Transverse colon (tissue), 4 donors: ENCODE results near the gene ZNF804A. TPM values are rescaled to one million over a fixed set of nuclear protein-coding genes. Genes with fewer than 3 reads are reported as not detected.

Experiments used
- DNase-seq: peaks from one replicate; pipeline ENCODE4 v3.0.0-alpha.2; 2019
- H3K27ac ChIP-seq, 4 donors: fragments of 200-600 bp; sonication (generic); 2 replicates each; pipeline ENCODE4 v1.5.1; 2016 to 2018; ENCODE audit warnings: inconsistent platforms in 4 of 4
- H3K27me3 ChIP-seq: fragments of 200-600 bp; sonication (generic); 2 replicates; pipeline ENCODE4 v1.5.1; 2017; ENCODE audit warnings: inconsistent platforms
- H3K36me3 ChIP-seq, 4 donors: fragments of 200-600 bp; sonication (generic); 2 replicates each; pipeline ENCODE4 v1.5.1; 2017 to 2019; ENCODE audit warnings: inconsistent platforms in 4 of 4
- H3K4me1 ChIP-seq, 4 donors: fragments of 200-600 bp; sonication (generic); 2 replicates each; pipeline ENCODE4 v1.5.1; 2017 to 2020; ENCODE audit warnings: inconsistent platforms in 4 of 4
- H3K4me3 ChIP-seq, 4 donors: fragments of 200-600 bp; sonication (generic); 1 replicate in 1 of 4; 2 replicates in 3 of 4; pipeline versions ENCODE4 v1.5.1 to v1.6.1; 2017 to 2019; ENCODE audit warnings: inconsistent platforms in 4 of 4
- H3K9me3 ChIP-seq, 2 donors: fragments of 200-600 bp; sonication (generic); 2 replicates each; pipeline ENCODE4 v1.5.1; 2017 to 2019; ENCODE audit warnings: inconsistent platforms in 2 of 2
- CTCF ChIP-seq, 5 experiments: fragments of 200-600 bp in 3 of 5; fragments of 450-650 bp in 2 of 5; sonication (generic) in 3 of 5; IDR thresholded peaks; 1 replicate in 2 of 5; 2 replicates in 3 of 5; pipeline ENCODE4 v1.5.1; 2016 to 2017; ENCODE audit warnings: antibody characterized with exemption in 5 of 5, inconsistent platforms in 3 of 5, mild to moderate bottlenecking in 2 of 5, moderate library complexity in 1 of 5
- EP300 ChIP-seq: sonication (generic); formaldehyde crosslinking; IDR thresholded peaks from one replicate; pipeline ENCODE4 v1.6.1; 2017; ENCODE audit warnings: antibody characterized with exemption, low read depth
- POLR2A ChIP-seq: fragments of 450-650 bp; IDR thresholded peaks from one replicate; pipeline ENCODE4 v1.6.1; 2016; ENCODE audit warnings: antibody characterized with exemption, mild to moderate bottlenecking, moderate library complexity
- POLR2AphosphoS5 ChIP-seq, 3 donors: sonication (generic); formaldehyde crosslinking; IDR thresholded peaks; one replicate each; pipeline ENCODE4 v1.6.1; 2016; ENCODE audit warnings: antibody characterized with exemption in 3 of 3
- WGBS, 2 donors: methylation state at CpG; one replicate each; pipeline ENCODE4 v1.1.5; 2018; ENCODE audit warnings: low coverage in 1 of 2; 5-methylcytosine and 5-hydroxymethylcytosine counted together
- in situ Hi-C, 4 donors: fragments of 200-750 bp; cut with MboI; loops; one replicate each; pipeline versions ENCODE4 v1.15.0 to v1.15.1; 2017; ENCODE audit warnings: low sequenced_read_pairs in 3 of 4, low pct_ligation_motif_present in 1 of 4, low pct_unique_long_range_greater_than_20kb in 1 of 4
- intact Hi-C: fragments of 100-400 bp; cut with DNase I; formaldehyde crosslinking; loops from one replicate; pipeline ENCODE4 v1.15.1; 2023; ENCODE audit warnings: low total_unique reads
- total RNA-seq, 4 donors: library from RNA; depleted of rRNA; stranded (reverse); fragments of >200 nt; gene quantifications; one replicate each; pipeline ENCODE4 v1.1.0, GENCODE V29; 2016

Gene ZNF804A
- total RNA-seq, 4 donors from 2014 or later: 0.16 to 1.5 (median 0.70) TPM

GRCh38 chr2:184765112-184765895 is 167.0 kb downstream of the ZNF804A start:
- Histone ChIP-seq H3K36me3 (no peaks in the 10 kb centered on the region), H3K27ac (no peak overlapping the region), H3K9me3 (no peaks in the 10 kb centered on the region), H3K4me1 (no peaks in the 10 kb centered on the region), H3K4me3 (peak overlapping the region in 1 of 4 donors; percentile 17), H3K27me3 (no peaks in the 10 kb centered on the region)
- 66 to 68% methylated on average over 6 to 10 of the region's 10 CpGs for WGBS, 2 donors
- intact Hi-C loops (no loop called here), in situ Hi-C loops (no loop called here)
- DNase-seq: no peak
- TF ChIP-seq POLR2A (no peak), CTCF (IDR thresholded peaks at IDR 0.05) (no peak), EP300 (no peak), POLR2AphosphoS5 (IDR thresholded peaks at IDR 0.05) (no peak)

GRCh38 chr2:184767059-184767458 is 168.7 kb downstream of the ZNF804A start:
- intact Hi-C loops: no loop called here
- Histone ChIP-seq H3K36me3 (no peaks in the 10 kb centered on the region), H3K4me1 (no peaks in the 10 kb centered on the region), H3K27ac (no peak overlapping the region), H3K27me3 (no peaks in the 10 kb centered on the region), H3K9me3 (no peaks in the 10 kb centered on the region), H3K4me3 (no peak overlapping the region)
- TF ChIP-seq POLR2A (no peak), EP300 (no peak), CTCF (IDR thresholded peaks at IDR 0.05) (no peak), POLR2AphosphoS5 (IDR thresholded peaks at IDR 0.05) (no peak)
- no peak for DNase-seq
- 70 to 82% methylated on average over 3 of the region's 3 CpGs for WGBS, 2 donors
- in situ Hi-C loops: no loop called here

GRCh38 chr2:184769023-184769422 is 170.7 kb downstream of the ZNF804A start:
- TF ChIP-seq POLR2A (no peak), CTCF (IDR thresholded peaks at IDR 0.05) (no peak), POLR2AphosphoS5 (IDR thresholded peaks at IDR 0.05) (no peak), EP300 (no peak)
- Histone ChIP-seq H3K4me1 (no peaks in the 10 kb centered on the region), H3K27me3 (no peaks in the 10 kb centered on the region), H3K9me3 (no peaks in the 10 kb centered on the region), H3K4me3 (no peak overlapping the region), H3K36me3 (no peaks in the 10 kb centered on the region), H3K27ac (no peak overlapping the region)
- intact Hi-C loops (no loop called here), in situ Hi-C loops (no loop called here)
- no peak for DNase-seq
- 60 to 66% methylated on average over 1 to 2 of the region's 2 CpGs for WGBS, 2 donors

DNA sequence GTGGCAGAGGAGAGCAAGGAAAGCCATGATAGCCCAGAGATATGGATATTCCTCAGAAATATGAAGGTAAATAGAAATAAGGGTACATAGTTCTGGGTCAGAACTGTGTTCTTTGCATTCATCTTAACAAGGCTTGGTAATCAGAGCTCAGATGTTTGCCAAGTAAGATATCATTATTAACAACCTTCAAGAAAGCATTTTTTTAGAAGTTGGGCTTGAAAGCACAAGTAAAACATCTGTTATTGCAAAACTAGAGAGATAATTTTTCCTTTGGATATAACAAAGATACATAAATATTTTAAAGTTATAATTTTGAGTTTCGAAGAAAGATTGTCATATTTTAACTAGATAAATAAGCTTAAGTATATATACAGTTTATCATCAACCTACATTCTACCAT is 171.4 kb downstream of the ZNF804A start:
- Histone ChIP-seq H3K4me3 (no peak overlapping the region), H3K36me3 (no peaks in the 10 kb centered on the region), H3K4me1 (no peaks in the 10 kb centered on the region), H3K27me3 (no peaks in the 10 kb centered on the region), H3K9me3 (no peaks in the 10 kb centered on the region), H3K27ac (no peak overlapping the region)
- DNase-seq: no peak
- in situ Hi-C loops: no loop called here
- TF ChIP-seq CTCF (IDR thresholded peaks at IDR 0.05): no peak
- TF ChIP-seq EP300: no peak
- no peak for TF ChIP-seq POLR2A
- TF ChIP-seq POLR2AphosphoS5 (IDR thresholded peaks at IDR 0.05): no peak
- intact Hi-C loops: loop anchor here (5.0 kb wide), 1 partner anchor 412 kb away; no protein-coding TSS in a partner anchor
- WGBS, 2 donors: 75 to 77% methylated on average over 1 of the region's 1 CpG
